Medulla oblongata (tissue), 1 donor: ENCODE data around the gene CAPN3.
"Not testable (repeated sequence)": the region's sequence is repeated elsewhere in the genome, so short reads cannot be mapped to it uniquely, and the experiment has no call there.

Source experiments
- DNase-seq: peaks from one replicate; pipeline ENCODE4 v3.0.0-alpha.2; 2015; ENCODE audit errors: extremely low spot score

The CAPN3 gene

GRCh38 chr15:42359249-42359648, at the start of gene CAPN3:
TSS of gene CAPN3 (plus strand) at chr15:42359501. CDS start at chr15:42359806, 305 bp downstream.
- no peak for DNase-seq

DNA sequence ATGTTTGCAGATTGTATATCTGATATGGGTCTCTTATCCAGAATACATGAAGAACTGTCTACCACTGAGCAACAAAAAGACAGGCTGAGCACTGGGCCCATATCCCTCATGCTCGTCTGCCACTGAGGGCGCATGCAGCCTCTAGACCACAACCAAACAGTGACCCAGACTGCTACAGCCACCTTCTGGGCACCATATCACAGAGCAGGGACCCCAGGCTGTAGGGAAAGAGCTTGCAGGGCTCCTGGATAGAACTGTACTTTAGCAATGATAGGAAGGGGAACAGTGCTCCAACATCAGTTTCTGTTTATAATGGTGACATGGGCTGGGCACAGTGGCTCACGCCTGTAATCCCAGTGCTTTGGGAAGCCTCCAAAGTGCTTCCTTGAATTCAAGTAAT, 45.8 kb upstream of the CAPN3 start:
- no peak for DNase-seq

DNA sequence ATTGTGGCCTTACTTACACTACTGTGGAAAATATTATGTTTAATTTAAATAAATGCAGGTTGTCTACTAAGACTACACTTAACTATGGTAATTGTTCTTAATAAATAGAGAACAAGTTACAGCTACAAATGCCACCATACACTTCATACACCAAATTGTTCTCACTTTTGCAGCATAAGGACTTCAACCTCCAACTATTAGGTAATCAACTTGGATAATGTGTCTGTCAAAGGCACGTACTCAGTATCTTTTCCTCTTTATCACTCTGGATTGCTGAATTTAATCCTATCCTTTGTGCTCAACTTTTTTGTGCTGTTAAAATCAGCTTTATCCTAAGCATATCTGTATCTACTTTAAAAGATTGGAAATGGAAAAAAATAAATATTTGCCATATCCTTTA, 44.5 kb upstream of the CAPN3 start:
- no peak for DNase-seq

DNA sequence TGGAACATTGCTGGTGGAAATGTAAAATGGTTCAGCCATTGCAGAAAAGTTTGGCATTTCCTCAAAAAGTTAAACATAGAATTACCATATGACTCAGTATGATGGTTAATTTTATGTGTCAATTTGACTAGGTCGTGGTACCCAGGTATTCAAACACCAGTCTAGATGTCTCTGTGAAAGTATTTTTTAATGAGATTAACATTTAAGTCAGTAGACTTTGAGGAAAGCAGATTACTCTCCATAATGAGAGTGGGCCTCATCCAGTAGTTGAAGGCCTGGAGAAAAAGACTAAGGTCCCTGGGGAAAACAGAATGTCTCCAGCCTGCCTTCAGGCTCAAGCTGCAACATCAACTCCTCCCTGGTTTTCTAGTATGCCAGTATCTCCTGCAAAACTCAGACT, 43.8 kb upstream of the CAPN3 start:
- DNase-seq, result no peak

DNA sequence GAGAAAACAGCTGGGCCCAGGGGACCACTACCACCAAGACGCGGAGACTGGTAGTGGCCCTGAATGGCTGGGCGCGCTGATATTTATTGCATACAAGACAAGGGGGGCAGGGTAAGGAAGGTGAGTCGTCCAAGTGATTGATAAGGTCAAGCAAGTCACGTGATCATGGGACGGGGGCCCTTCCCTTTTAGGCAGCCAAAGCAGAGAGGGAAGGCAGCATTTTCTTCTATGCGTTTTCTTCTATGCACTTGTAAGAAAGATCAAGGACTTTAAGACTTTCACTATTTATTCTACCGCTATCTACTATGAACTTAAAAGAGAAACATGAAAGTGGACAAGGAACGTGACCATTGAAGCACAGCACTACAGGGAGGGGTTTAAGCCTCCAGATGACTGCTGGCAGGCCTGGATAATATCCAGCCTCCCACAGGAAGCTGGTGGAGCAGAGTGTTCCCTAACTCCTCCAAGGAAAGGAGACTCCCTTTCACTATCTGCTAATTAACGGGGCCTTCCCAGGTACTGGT, 43.0 kb upstream of the CAPN3 start:
- not testable (repeated sequence) for DNase-seq

GRCh38 chr15:42319206-42319605, 40.1 kb upstream of the CAPN3 start:
- DNase-seq, result no peak

GRCh38 chr15:42324308-42324707, 35.0 kb upstream of the CAPN3 start:
- DNase-seq, result no peak

DNA sequence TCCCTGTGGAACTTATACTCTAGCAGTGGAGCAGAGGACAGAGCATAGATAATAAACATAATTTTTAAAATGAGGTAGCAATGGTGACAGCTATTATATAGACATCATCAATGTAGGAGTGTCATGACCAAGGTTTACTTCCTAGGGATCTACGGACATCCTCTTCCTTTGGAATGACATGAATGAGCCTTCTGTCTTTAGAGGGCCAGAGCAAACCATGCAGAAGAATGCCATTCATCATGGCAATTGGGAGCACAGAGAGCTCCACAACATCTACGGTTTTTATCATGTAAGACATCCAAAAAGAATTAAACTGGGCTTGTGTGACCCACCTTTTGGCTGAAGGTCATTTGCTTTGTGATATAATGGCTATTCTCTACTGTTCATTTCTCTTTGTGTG, 30.1 kb upstream of the CAPN3 start:
- DNase-seq, result peak; percentile 10

DNA sequence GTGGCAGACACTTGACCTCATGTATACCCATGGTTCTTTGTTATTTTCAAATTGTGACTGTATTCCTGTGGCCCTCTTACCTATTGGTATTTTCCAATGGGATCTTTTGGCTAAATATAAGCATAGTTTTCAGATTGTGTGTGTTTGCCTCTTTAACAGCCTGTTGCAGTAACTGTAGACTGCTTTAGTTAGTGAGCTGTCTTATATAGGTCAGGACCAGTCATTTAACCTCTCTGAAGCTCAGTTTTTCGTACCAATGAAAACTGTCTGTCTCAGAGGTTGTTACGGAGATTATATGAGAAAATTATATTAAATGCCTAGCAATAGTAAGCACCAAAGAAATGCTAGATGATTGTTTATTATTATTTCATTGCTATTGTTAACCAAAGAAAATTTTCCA, 29.3 kb upstream of the CAPN3 start:
- DNase-seq, result no peak

DNA sequence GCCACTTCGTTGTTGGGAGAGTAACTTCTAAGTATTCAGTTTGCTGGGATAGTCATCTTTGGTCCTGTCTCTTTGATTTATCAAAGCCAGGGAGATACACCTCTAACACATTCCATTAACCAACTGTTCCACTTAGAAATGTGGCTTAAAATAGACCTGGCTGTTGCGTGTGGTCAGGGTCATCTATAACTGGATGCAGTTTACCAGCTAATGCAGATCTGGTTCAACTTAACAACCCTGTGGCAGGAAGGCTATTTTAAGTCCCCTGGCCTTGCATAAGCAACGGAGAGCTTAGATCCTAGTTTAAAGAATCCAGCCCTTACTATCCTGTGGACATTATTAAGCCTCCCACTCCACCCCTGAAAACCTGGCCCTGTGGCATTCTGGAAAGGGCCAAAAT, 28.1 kb upstream of the CAPN3 start:
- no peak for DNase-seq

DNA sequence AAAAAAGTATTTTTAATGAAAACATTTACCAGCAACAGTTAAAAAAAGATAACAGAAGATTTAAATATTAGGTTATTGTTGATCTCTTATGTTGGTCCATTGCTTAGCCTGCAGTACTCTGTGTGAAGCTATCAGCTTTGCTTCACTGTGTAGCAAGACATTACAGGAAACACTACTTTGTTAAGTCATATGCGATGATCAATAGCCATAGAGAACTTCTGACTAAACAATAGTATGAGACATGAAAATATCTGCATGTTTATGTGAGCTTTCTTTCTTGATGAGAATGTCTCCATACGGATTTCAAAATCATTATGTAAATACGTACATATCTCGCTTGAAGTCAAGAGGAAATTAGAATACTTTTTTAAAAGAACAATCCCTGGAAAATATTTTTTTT, 27.0 kb upstream of the CAPN3 start:
- DNase-seq, result no peak

DNA sequence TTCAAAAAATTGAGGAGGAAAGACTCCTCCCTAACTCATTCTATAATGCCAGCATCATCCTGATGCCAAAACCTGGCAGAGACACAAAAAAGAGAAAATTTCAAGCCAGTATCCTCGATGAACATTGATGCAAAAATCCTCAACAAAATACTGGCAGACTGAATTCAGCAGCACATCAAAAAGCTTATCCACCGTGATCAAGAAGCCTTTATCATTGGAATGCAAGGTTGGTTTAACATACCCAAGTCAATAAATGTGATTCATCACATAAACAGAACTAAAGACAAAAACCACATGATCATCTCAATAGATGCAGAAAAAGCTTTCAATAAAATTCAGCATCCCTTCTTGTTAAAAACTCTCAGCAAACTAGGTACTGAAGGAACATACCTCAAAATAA, 24.2 kb upstream of the CAPN3 start:
- no peak for DNase-seq

GRCh38 chr15:42336650-42337049, 22.7 kb upstream of the CAPN3 start:
- not testable (repeated sequence) for DNase-seq

DNA sequence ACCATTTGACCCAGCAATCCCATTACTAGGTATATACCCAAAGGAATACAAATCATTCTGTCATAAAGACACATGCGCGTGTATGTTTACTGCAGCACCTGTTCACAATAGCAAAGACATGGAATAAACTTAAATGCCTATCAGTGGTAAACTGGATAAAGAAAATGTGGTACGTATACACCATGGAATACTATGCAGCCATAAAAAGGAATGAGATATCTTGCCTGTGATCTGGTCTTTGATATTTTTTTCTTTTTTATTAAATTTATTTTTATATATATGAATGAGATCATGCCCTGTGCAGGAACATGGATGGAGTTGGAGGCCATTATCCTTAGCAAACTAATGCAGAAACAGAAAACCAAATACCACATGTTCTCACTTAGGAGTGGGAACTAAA, 22.2 kb upstream of the CAPN3 start:
- not testable (repeated sequence) for DNase-seq

- DNase-seq, result no peak
Observed at GRCh38 chr15:42338500-42338899, 20.8 kb upstream of the CAPN3 start.

DNA sequence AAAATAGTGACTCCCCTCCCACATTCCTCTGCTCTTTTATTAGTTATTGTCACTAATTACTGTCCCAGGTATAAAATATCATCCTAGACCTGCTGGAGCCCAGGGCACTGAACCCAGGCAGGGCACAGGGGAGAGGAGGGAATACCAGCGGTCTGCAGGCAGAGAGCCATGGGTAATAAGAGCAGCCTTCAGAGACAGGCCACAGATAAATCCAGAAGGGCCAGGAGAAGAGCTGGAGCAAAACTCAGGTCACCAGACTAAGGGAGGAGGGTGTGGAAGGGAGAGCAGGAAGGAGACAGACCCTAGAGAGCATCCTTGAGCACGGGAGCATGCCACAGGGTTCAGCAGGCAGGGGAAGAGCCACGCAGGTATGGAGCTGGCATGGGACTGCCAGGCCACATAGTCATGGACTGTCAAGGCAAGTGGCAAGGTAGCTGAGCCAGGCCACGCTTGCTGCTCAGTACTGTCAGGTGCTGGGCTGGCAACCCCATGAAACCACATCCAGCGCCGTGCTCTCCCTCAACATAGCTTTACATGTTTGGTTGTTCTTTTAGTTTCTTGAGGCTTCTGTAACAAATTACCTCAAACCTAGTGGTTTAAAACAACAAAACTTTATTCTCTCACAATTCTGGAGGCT, 15.6 kb upstream of the CAPN3 start:
- no peak for DNase-seq

DNA sequence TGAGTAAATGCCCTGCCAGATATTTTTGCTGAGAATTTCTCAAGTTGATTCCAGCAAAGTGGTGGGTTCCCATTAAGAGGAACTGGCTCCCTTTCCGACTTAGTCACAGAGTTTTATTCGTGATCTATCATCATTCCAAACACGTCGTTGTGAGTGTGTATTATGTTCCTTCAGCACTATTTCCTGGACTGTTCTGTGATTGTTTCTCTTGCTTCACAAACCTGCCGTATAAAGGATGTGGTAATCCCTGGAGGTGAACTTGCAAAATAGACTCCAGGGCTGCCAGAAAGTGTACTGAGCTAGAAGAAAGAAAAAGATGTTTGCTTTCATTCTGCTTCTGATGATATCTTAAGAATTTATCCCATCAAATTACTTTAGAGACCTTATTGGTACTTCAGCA, 14.5 kb upstream of the CAPN3 start:
- no peak for DNase-seq

DNA sequence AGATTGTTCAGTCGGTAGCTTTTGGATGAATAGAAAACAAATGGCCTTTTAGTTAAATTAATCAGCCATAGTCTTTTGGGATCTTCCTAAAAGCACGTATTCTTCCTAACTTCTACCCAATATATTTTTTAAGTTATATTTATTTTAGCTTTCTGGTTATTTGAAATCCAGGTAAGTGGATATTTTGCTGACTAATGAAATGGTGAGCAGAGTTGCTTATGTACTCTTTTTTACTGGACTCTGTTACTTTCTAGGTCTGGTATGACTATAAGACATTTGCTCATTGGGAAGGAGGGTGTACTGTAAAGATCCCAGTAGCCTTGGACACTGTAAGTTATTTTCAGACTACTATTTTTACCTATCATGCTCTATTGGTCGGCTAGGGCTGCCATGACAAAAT, 13.8 kb upstream of the CAPN3 start:
- no peak for DNase-seq

- DNase-seq, result no peak
Observed at GRCh38 chr15:42348083-42348482, 11.2 kb upstream of the CAPN3 start.

- no peak for DNase-seq
Observed at GRCh38 chr15:42349186-42349585, 10.1 kb upstream of the CAPN3 start.

DNA sequence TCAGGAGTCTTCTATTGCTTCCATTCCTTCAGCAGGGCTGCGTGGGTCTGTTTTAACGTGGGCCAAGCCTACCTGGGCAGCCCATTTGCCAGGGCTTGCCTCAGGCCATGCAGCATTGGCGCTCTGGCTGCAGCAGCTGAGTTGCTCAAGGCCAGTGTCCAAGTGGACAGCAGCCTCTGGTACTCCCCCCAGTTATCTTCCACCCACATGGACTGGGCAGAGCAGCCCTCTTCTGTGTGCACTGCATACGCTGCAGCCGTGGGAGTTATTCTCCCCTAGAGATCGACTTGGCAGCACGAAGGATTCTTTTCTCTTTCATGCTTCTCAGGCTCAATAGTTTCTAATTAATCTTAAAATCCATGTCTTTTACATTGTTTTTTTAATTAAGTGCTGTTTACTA, 6.9 kb upstream of the CAPN3 start:
- DNase-seq, result no peak

DNA sequence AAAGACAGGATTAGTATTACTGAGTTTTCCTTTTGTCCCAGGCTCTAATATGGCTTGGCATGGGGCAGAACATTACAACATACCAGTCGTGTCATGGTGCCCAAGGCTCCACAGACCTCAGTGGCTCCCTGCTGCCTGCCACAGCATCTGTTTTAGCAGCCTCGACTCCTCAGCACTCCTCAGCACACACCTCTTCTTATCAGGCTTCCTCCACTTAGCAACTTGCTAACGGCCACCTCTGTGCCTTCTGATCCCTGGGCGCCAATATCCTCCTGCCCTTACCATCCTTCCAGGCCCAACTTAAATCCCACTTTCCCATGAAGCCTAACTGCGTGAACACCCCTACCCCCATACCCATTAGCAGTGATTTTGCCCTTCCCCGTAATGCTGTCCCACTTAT, 6.2 kb upstream of the CAPN3 start:
- no peak for DNase-seq

DNA sequence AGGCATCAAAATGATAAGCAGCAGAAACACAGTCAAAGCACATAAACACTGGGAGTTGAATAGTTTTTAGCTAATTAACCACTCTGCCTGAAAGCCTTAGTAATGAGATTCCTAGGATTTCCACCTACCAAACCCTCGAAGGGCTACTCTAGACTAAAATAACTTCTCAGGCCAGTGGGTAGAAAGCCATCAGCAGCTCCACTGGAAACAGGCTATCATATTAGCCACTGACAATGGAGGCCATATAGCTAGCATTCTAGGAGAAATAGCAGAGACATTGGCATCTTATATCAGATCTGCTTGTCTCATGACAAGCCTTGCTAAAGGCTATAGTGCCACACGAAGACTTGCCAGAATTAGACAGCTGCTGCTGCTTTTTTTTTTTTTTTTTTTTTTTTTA, 4.5 kb upstream of the CAPN3 start:
- no peak for DNase-seq

DNA sequence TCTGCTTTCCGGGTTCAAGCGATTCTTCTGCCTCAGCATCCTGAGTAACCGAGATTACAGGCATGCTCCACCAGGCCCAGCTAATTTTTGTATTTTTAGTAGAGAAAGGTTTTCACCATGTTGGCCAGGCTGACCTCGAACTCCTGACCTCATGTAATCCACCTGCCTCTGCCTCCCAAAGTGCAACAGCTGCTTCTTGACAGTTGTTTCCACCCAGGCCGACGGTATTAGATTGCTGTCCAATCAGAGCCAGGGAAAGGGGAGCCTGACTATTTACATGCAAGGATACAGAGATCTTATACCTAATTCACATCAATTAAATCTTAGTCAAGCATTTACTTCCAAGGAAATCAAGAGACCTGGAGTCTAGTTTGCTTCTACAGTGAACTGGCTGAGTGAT, 4.0 kb upstream of the CAPN3 start:
- DNase-seq, result no peak
